SK-N-SH treated with all-trans-retinoic acid at 6 μM for 48 hours (cell line): ENCODE data around the gene EXOC3L2.

Experiments
- ATAC-seq: fragments of 200-7000 bp; cut with Tn5 transposase; 3 replicates; pipeline ENCODE4 v1.9.1; 2020; ENCODE audit warnings: mild to moderate bottlenecking, moderate library complexity
- ARNTL ChIP-seq: fragments of 450-650 bp; formaldehyde crosslinking; IDR thresholded peaks from 2 replicates; pipeline ENCODE4 v1.5.0; 2020; ENCODE audit warnings: low read depth, mild to moderate bottlenecking, moderate library complexity, borderline replicate concordance
- BACH2 ChIP-seq: fragments of 250-450 bp; sonication (Bioruptor Pico); IDR thresholded peaks from 2 replicates; pipeline ENCODE4 v1.9.0; 2021; ENCODE audit warnings: mild to moderate bottlenecking, borderline replicate concordance
- CSDC2 ChIP-seq: fragments of 250-450 bp; sonication (Bioruptor Pico); IDR thresholded peaks from 2 replicates; pipeline ENCODE4 v1.5.0; 2020; ENCODE audit warnings: mild to moderate bottlenecking, moderate library complexity
- ESRRG ChIP-seq: fragments of 250-450 bp; sonication (Bioruptor Pico); IDR thresholded peaks from 2 replicates; pipeline ENCODE4 v1.6.1; 2021; ENCODE audit warnings: mild to moderate bottlenecking
- GLIS3 ChIP-seq: fragments of 250-450 bp; sonication (Bioruptor Pico); IDR thresholded peaks from 2 replicates; pipeline ENCODE4 v1.5.0; 2020; ENCODE audit warnings: mild to moderate bottlenecking, moderate library complexity
- ISL1 ChIP-seq: fragments of 250-450 bp; sonication (Bioruptor Pico); IDR thresholded peaks from 2 replicates; pipeline ENCODE4 v2.1.2; 2022; ENCODE audit warnings: mild to moderate bottlenecking, moderate library complexity
- PPARA ChIP-seq: fragments of 250-450 bp; sonication (Bioruptor Pico); IDR thresholded peaks from 2 replicates; pipeline ENCODE4 v1.5.0; 2020; ENCODE audit warnings: mild to moderate bottlenecking, borderline replicate concordance
- SNAI2 ChIP-seq: fragments of 250-450 bp; sonication (Bioruptor Pico); IDR thresholded peaks from 2 replicates; pipeline ENCODE4 v1.5.0; 2020; ENCODE audit warnings: mild to moderate bottlenecking, moderate library complexity
- TCF4 ChIP-seq: fragments of 250-450 bp; sonication (Bioruptor Pico); IDR thresholded peaks from 2 replicates; pipeline ENCODE4 v1.8.0; 2021; ENCODE audit warnings: mild to moderate bottlenecking, moderate library complexity, borderline replicate concordance
- TOX ChIP-seq: fragments of 250-450 bp; sonication (Bioruptor Pico); IDR thresholded peaks from 2 replicates; pipeline ENCODE4 v1.8.0; 2021; ENCODE audit warnings: mild to moderate bottlenecking, moderate library complexity, borderline replicate concordance
- TSHZ2 ChIP-seq: fragments of 250-450 bp; sonication (Bioruptor Pico); IDR thresholded peaks from 2 replicates; pipeline ENCODE4 v1.5.0; 2020; ENCODE audit warnings: mild to moderate bottlenecking, moderate library complexity
- ZC3H10 ChIP-seq: fragments of 250-450 bp; sonication (Bioruptor Pico); IDR thresholded peaks from 2 replicates; pipeline ENCODE4 v1.5.1; 2021; ENCODE audit warnings: mild to moderate bottlenecking, moderate library complexity
- ZFP30 ChIP-seq: fragments of 450-650 bp; formaldehyde crosslinking; IDR thresholded peaks from 2 replicates; pipeline ENCODE4 v1.5.0; 2022; ENCODE audit warnings: mild to moderate bottlenecking, moderate library complexity
- ZNF565 ChIP-seq: fragments of 450-650 bp; formaldehyde crosslinking; conservative IDR thresholded peaks from 2 replicates; pipeline ENCODE4 v1.5.0; 2020; ENCODE audit warnings: low read depth, mild to moderate bottlenecking, moderate library complexity
- ZNF70 ChIP-seq: fragments of 450-650 bp; formaldehyde crosslinking; IDR thresholded peaks from 2 replicates; pipeline ENCODE4 v1.5.0; 2020; ENCODE audit warnings: mild to moderate bottlenecking, moderate library complexity
- TF ChIP-seq, protein P1 (sequence below): fragments of 250-450 bp; sonication (Bioruptor Pico); IDR thresholded peaks from 2 replicates; pipeline ENCODE4 v1.8.0; 2021; ENCODE audit warnings: low read depth, mild to moderate bottlenecking, moderate library complexity, borderline replicate concordance
- TF ChIP-seq, protein P2 (sequence below): fragments of 250-450 bp; sonication (Bioruptor Pico); IDR thresholded peaks from 2 replicates; pipeline ENCODE4 v1.8.0; 2020; ENCODE audit warnings: mild to moderate bottlenecking, moderate library complexity, borderline replicate concordance
- TF ChIP-seq, protein P3 (sequence below): fragments of 250-450 bp; sonication (Bioruptor Pico); IDR thresholded peaks from 2 replicates; pipeline ENCODE4 v1.5.1; 2021; ENCODE audit warnings: mild to moderate bottlenecking, moderate library complexity
- TF ChIP-seq, protein P4 (sequence below): fragments of 250-450 bp; sonication (Bioruptor Pico); IDR thresholded peaks from 2 replicates; pipeline ENCODE4 v1.5.1; 2020; ENCODE audit warnings: low read depth, mild to moderate bottlenecking, moderate library complexity

The EXOC3L2 gene

GRCh38 chr19:45189971-45190370, 55.2 kb downstream of the EXOC3L2 start (continued):
- TF ChIP-seq, protein P1, sequence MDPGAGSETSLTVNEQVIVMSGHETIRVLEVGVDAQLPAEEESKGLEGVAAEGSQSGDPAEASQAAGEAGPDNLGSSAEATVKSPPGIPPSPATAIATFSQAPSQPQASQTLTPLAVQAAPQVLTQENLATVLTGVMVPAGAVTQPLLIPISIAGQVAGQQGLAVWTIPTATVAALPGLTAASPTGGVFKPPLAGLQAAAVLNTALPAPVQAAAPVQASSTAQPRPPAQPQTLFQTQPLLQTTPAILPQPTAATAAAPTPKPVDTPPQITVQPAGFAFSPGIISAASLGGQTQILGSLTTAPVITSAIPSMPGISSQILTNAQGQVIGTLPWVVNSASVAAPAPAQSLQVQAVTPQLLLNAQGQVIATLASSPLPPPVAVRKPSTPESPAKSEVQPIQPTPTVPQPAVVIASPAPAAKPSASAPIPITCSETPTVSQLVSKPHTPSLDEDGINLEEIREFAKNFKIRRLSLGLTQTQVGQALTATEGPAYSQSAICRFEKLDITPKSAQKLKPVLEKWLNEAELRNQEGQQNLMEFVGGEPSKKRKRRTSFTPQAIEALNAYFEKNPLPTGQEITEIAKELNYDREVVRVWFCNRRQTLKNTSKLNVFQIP (CRISPR knock-in tag): no peak
- no peak for TF ChIP-seq TOX (CRISPR knock-in tag)
- TF ChIP-seq, all 23 proteins: peak for 0

DNA sequence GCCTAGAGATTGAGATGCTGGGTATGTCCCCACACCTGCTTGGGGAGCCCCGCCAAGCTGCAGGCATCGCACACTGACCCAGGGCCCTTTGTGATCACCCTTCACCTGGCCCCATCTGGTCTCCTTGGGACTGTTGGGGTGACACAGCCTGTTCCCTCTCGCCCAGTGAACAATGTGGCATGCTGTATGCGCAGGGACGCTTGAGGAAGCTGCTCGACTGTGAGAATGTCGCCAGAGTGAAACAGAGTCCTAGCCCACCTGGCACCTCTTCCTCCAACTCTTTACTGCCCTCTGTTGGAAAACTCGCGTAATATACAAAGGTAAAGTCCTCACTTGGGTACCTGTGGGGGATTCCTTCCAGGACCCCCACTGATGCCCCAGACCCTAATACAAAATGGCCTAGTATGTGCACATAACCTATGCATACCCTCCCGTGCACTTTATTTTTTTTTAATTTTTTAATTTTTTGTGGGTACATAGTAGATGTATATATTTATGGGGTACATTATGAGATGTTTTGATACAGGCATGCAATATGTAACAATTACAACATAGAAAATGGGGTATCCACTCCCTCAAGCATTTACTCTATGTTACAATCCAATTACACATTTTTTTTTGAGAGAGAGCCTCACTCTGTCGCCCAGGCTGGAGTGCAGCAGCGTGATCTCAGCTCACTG, 57.6 kb downstream of the EXOC3L2 start:
- no peak for TF ChIP-seq ZFP30 (CRISPR knock-in tag)
- TF ChIP-seq ISL1 (CRISPR knock-in tag): no peak
- TF ChIP-seq, protein P1 (CRISPR knock-in tag): no peak
- no peak for TF ChIP-seq ZNF565
- TF ChIP-seq ARNTL: no peak
- TF ChIP-seq ZNF70 (CRISPR knock-in tag): no peak
- no peak for TF ChIP-seq BACH2 (CRISPR knock-in tag)
- TF ChIP-seq ZC3H10 (CRISPR knock-in tag): no peak
- TF ChIP-seq GLIS3 (CRISPR knock-in tag): no peak
- TF ChIP-seq, protein P2, sequence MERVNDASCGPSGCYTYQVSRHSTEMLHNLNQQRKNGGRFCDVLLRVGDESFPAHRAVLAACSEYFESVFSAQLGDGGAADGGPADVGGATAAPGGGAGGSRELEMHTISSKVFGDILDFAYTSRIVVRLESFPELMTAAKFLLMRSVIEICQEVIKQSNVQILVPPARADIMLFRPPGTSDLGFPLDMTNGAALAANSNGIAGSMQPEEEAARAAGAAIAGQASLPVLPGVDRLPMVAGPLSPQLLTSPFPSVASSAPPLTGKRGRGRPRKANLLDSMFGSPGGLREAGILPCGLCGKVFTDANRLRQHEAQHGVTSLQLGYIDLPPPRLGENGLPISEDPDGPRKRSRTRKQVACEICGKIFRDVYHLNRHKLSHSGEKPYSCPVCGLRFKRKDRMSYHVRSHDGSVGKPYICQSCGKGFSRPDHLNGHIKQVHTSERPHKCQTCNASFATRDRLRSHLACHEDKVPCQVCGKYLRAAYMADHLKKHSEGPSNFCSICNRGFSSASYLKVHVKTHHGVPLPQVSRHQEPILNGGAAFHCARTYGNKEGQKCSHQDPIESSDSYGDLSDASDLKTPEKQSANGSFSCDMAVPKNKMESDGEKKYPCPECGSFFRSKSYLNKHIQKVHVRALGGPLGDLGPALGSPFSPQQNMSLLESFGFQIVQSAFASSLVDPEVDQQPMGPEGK: no peak
- TF ChIP-seq PPARA (CRISPR knock-in tag): no peak
- TF ChIP-seq, protein P3, sequence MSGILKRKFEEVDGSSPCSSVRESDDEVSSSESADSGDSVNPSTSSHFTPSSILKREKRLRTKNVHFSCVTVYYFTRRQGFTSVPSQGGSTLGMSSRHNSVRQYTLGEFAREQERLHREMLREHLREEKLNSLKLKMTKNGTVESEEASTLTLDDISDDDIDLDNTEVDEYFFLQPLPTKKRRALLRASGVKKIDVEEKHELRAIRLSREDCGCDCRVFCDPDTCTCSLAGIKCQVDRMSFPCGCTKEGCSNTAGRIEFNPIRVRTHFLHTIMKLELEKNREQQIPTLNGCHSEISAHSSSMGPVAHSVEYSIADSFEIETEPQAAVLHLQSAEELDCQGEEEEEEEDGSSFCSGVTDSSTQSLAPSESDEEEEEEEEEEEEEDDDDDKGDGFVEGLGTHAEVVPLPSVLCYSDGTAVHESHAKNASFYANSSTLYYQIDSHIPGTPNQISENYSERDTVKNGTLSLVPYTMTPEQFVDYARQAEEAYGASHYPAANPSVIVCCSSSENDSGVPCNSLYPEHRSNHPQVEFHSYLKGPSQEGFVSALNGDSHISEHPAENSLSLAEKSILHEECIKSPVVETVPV (CRISPR knock-in tag): no peak
- no peak for TF ChIP-seq ESRRG (CRISPR knock-in tag)
- peak; percentile 43; the same call in 2 of the 3 replicates for ATAC-seq

- ATAC-seq: no peak
- no peak for TF ChIP-seq CSDC2 (CRISPR knock-in tag)
- TF ChIP-seq ISL1 (CRISPR knock-in tag): no peak
- no peak for TF ChIP-seq TSHZ2 (CRISPR knock-in tag)
- no peak for TF ChIP-seq SNAI2 (CRISPR knock-in tag)
- no peak for TF ChIP-seq GLIS3 (CRISPR knock-in tag)
- TF ChIP-seq ARNTL: no peak
- TF ChIP-seq, protein P4, sequence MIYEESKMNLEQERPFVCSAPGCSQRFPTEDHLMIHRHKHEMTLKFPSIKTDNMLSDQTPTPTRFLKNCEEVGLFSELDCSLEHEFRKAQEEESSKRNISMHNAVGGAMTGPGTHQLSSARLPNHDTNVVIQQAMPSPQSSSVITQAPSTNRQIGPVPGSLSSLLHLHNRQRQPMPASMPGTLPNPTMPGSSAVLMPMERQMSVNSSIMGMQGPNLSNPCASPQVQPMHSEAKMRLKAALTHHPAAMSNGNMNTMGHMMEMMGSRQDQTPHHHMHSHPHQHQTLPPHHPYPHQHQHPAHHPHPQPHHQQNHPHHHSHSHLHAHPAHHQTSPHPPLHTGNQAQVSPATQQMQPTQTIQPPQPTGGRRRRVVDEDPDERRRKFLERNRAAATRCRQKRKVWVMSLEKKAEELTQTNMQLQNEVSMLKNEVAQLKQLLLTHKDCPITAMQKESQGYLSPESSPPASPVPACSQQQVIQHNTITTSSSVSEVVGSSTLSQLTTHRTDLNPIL (CRISPR knock-in tag): no peak
- TF ChIP-seq, protein P2: no peak
- TF ChIP-seq ESRRG (CRISPR knock-in tag): no peak
- TF ChIP-seq ZFP30 (CRISPR knock-in tag): no peak
- no peak for TF ChIP-seq TCF4 (CRISPR knock-in tag)
- TF ChIP-seq, protein P1 (CRISPR knock-in tag): no peak
- no peak for TF ChIP-seq ZNF565
- TF ChIP-seq TOX (CRISPR knock-in tag): no peak
These were observed 58.5 kb downstream of the EXOC3L2 start for GRCh38 chr19:45186509-45187334.
